GM23338 (cell line): Measurements from ENCODE around the gene PDCD11. TPM values are rescaled to one million over a fixed set of nuclear protein-coding genes. Genes with fewer than 3 reads are reported as not detected.

Experiments
- ATAC-seq: fragments of 200-7000 bp; cut with Tn5 transposase; 3 replicates; pipeline ENCODE4 v1.9.1; 2020
- DNase-seq: peaks from one replicate; pipeline ENCODE4 v3.0.0-alpha.2; 2015; ENCODE audit warnings: low spot score
- H2AFZ ChIP-seq: fragments of 200-600 bp; sonication (generic); 2 replicates; pipeline ENCODE4 v1.8.0; 2016; ENCODE audit warnings: antibody characterized with exemption, mild to moderate bottlenecking, moderate library complexity
- H3F3A ChIP-seq: fragments of 200-600 bp; sonication (generic); replicated peaks from 2 replicates; pipeline ENCODE4 v1.8.0; 2017; ENCODE audit warnings: antibody characterized with exemption, mixed run types, low read depth
- H3K27ac ChIP-seq: fragments of 200-600 bp; sonication (generic); 2 replicates; pipeline ENCODE4 v1.6.1; 2016; ENCODE audit warnings: low read depth
- H3K27me3 ChIP-seq: fragments of 200-600 bp; sonication (generic); 2 replicates; pipeline ENCODE4 v1.8.0; 2016; ENCODE audit warnings: mild to moderate bottlenecking, mixed run types, moderate library complexity; ENCODE audit not compliant: insufficient read depth
- H3K36me3 ChIP-seq: fragments of 200-600 bp; sonication (generic); 2 replicates; pipeline ENCODE4 v1.8.0; 2016; ENCODE audit warnings: mild to moderate bottlenecking; ENCODE audit not compliant: insufficient read depth
- H3K4me1 ChIP-seq: fragments of 200-600 bp; sonication (generic); 2 replicates; pipeline ENCODE4 v1.8.0; 2016; ENCODE audit warnings: mild to moderate bottlenecking, moderate library complexity; ENCODE audit not compliant: insufficient read depth
- H3K4me2 ChIP-seq: fragments of 200-600 bp; sonication (generic); 2 replicates; pipeline ENCODE4 v1.7.1; 2017; ENCODE audit warnings: mixed run types
- H3K4me3 ChIP-seq: fragments of 200-600 bp; sonication (generic); 2 replicates; pipeline ENCODE4 v1.6.1; 2016; ENCODE audit warnings: mixed run types
- H3K79me2 ChIP-seq: fragments of 200-600 bp; sonication (generic); replicated peaks from 2 replicates; pipeline ENCODE4 v1.8.0; 2017; ENCODE audit warnings: mild to moderate bottlenecking; ENCODE audit not compliant: insufficient read depth
- H3K9me2 ChIP-seq: fragments of 200-600 bp; sonication (generic); 2 replicates; pipeline ENCODE4 v1.8.0; 2017; ENCODE audit not compliant: insufficient read depth
- H4K20me1 ChIP-seq: fragments of 200-600 bp; sonication (generic); replicated peaks from 2 replicates; pipeline ENCODE4 v1.8.0; 2017; ENCODE audit warnings: mild to moderate bottlenecking; ENCODE audit not compliant: insufficient read depth
- H3K27ac Mint-ChIP-seq: 2 replicates; pipeline ENCODE4 v1.8.0; 2020; ENCODE audit warnings: inconsistent platforms, mild to moderate bottlenecking, moderate library complexity, mixed read lengths
- H3K27me3 Mint-ChIP-seq: 3 replicates; pipeline ENCODE4 v1.8.0; 2022; ENCODE audit warnings: low read depth, mild to moderate bottlenecking, moderate library complexity, mixed read lengths, inconsistent platforms; ENCODE audit not compliant: insufficient read depth, poor library complexity
- H3K36me3 Mint-ChIP-seq: 3 replicates; pipeline ENCODE4 v1.8.0; 2021; ENCODE audit warnings: low read depth, mild to moderate bottlenecking, inconsistent platforms, moderate library complexity, mixed read lengths
- H3K4me1 Mint-ChIP-seq: 3 replicates; pipeline ENCODE4 v1.8.0; 2020; ENCODE audit warnings: mild to moderate bottlenecking, inconsistent platforms, mixed read lengths
- H3K4me3 Mint-ChIP-seq: 3 replicates; pipeline ENCODE4 v1.8.0; 2021; ENCODE audit warnings: moderate library complexity, mild to moderate bottlenecking, inconsistent platforms, mixed read lengths
- H3K9me3 Mint-ChIP-seq: 3 replicates; pipeline ENCODE4 v1.8.0; 2020; ENCODE audit warnings: moderate library complexity, mild to moderate bottlenecking, inconsistent platforms, mixed read lengths
- CREB1 ChIP-seq: fragments of 250-450 bp; sonication (Bioruptor Pico); IDR thresholded peaks from 2 replicates; pipeline ENCODE4 v1.5.0; 2020; ENCODE audit warnings: low read depth, mild to moderate bottlenecking, moderate library complexity
- EZH2 ChIP-seq: fragments of 200-600 bp; sonication (generic); IDR thresholded peaks from one replicate; pipeline ENCODE4 v1.8.0; 2017; ENCODE audit warnings: antibody characterized with exemption, mild to moderate bottlenecking, low read depth; ENCODE audit not compliant: unreplicated experiment
- EZH2phosphoT487 ChIP-seq: fragments of 200-600 bp; sonication (generic); IDR thresholded peaks from one replicate; pipeline ENCODE4 v1.8.1; 2018; ENCODE audit warnings: antibody characterized with exemption; ENCODE audit not compliant: unreplicated experiment
- JUNB ChIP-seq: IDR thresholded peaks from one replicate; pipeline ENCODE4 v1.6.1; 2016; ENCODE audit warnings: antibody characterized with exemption; ENCODE audit not compliant: unreplicated experiment
- NANOG ChIP-seq: IDR thresholded peaks from 2 replicates; pipeline ENCODE4 v1.6.1; 2016; ENCODE audit warnings: antibody characterized with exemption, borderline replicate concordance
- POLR2AphosphoS5 ChIP-seq: IDR thresholded peaks from 2 replicates; pipeline ENCODE4 v1.6.1; 2016; ENCODE audit warnings: antibody characterized with exemption, low read depth
- STAT1 ChIP-seq: IDR thresholded peaks from one replicate; pipeline ENCODE4 v1.6.1; 2016; ENCODE audit warnings: antibody characterized with exemption; ENCODE audit not compliant: unreplicated experiment
- ZNF114 ChIP-seq: fragments of 250-450 bp; sonication (Bioruptor Pico); IDR thresholded peaks from 2 replicates; pipeline ENCODE4 v1.5.0; 2020; ENCODE audit warnings: mild to moderate bottlenecking, moderate library complexity
- ZNF331 ChIP-seq: fragments of 250-450 bp; sonication (Bioruptor Pico); IDR thresholded peaks from 2 replicates; pipeline ENCODE4 v1.5.0; 2020; ENCODE audit warnings: low read depth, mild to moderate bottlenecking, moderate library complexity
- polyA plus RNA-seq: library from polyadenylated mRNA; unstranded; fragments of >200 nt; fragmentation: Nextera tagmentation; extraction: Ambion mirVana; gene quantifications from 2 replicates; pipeline ENCODE4 v1.2.1, GENCODE V29; 2016
- total RNA-seq: library from RNA; depleted of rRNA; stranded (reverse); fragments of >200 nt; shearing (Covaris generic); gene quantifications from 2 replicates; pipeline ENCODE4 v1.2.3, GENCODE V29; 2014
- TF ChIP-seq, protein P1 (sequence below): IDR thresholded peaks from 2 replicates; pipeline ENCODE4 v1.6.1; 2016; ENCODE audit warnings: antibody characterized with exemption
- TF ChIP-seq, protein P2 (sequence below): IDR thresholded peaks from one replicate; pipeline ENCODE4 v1.6.1; 2018; ENCODE audit warnings: antibody characterized with exemption; ENCODE audit not compliant: unreplicated experiment
- TF ChIP-seq, protein P3 (sequence below), 2 experiments: fragments of 200-600 bp in 1 of 2; sonication (generic) in 1 of 2; conservative IDR thresholded peaks; 2 replicates each; pipeline versions ENCODE4 v1.5.1 to v1.6.1; 2016 to 2017; ENCODE audit warnings: antibody characterized with exemption in 2 of 2, low read depth in 2 of 2, mild to moderate bottlenecking in 2 of 2, moderate library complexity in 1 of 2
- TF ChIP-seq, protein P4 (sequence below): fragments of 250-450 bp; sonication (Bioruptor Pico); IDR thresholded peaks from 2 replicates; pipeline ENCODE4 v1.5.0; 2020; ENCODE audit warnings: mild to moderate bottlenecking, moderate library complexity

Gene PDCD11
- total and polyA plus RNA-seq, 2 experiments from 2014 or later: 82.1 to 87.8 TPM

DNA sequence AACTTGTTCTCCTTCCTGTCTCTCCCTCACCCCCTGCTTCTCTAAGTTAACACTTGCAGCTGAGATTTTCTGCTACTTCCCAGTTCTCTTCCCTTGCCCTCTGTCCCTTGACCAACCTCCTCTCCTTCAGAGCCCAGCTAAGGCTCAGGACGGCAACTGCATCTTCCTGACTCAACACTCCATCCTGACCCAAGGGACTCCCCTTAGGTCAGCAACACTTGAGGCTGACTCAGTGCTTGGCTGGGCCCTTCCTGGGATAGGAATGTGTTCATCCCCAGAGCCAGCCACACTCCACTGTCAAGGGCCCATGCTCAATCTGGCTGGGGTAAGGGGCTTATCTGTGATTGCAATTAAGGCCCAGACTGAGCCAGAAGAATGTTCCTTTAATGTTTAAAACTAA lies 52.3 kb downstream of the PDCD11 start:
- no peak overlapping the region for H3K4me2 ChIP-seq
- H3K27ac ChIP-seq: no peak overlapping the region
- no peak overlapping the region for H3K4me3 ChIP-seq
- Mint-ChIP-seq H3K27ac (no peak overlapping the region), H3K4me3 (no peak overlapping the region), H3K9me3 (no peaks in the 10 kb centered on the region; the same call in 2 of the 3 replicates), H3K27me3 (peaks cover 21% of the 10 kb centered on the region), H3K4me1 (peaks cover 12% of the 10 kb centered on the region), H3K36me3 (peaks cover 49% of the 10 kb centered on the region)
- no peak for DNase-seq
- no peaks in the 10 kb centered on the region; the same call in 1 of the 2 replicates for H4K20me1 ChIP-seq
- H3K79me2 ChIP-seq: no peaks in the 10 kb centered on the region
- H3K36me3 ChIP-seq: peaks cover 27% of the 10 kb centered on the region
- H3K4me1 ChIP-seq: no peaks in the 10 kb centered on the region; the same call in 1 of the 2 replicates
- no peak for ATAC-seq
- TF ChIP-seq ZNF114 (CRISPR knock-in tag) (no peak), EZH2phosphoT487 (no peak), EZH2 (no peak), ZNF331 (no peak), NANOG (no peak), JUNB (no peak), CREB1 (no peak), POLR2AphosphoS5 (no peak), STAT1 (no peak)
- TF ChIP-seq, protein P1, sequence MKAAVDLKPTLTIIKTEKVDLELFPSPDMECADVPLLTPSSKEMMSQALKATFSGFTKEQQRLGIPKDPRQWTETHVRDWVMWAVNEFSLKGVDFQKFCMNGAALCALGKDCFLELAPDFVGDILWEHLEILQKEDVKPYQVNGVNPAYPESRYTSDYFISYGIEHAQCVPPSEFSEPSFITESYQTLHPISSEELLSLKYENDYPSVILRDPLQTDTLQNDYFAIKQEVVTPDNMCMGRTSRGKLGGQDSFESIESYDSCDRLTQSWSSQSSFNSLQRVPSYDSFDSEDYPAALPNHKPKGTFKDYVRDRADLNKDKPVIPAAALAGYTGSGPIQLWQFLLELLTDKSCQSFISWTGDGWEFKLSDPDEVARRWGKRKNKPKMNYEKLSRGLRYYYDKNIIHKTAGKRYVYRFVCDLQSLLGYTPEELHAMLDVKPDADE: no peak
- TF ChIP-seq, protein P2, sequence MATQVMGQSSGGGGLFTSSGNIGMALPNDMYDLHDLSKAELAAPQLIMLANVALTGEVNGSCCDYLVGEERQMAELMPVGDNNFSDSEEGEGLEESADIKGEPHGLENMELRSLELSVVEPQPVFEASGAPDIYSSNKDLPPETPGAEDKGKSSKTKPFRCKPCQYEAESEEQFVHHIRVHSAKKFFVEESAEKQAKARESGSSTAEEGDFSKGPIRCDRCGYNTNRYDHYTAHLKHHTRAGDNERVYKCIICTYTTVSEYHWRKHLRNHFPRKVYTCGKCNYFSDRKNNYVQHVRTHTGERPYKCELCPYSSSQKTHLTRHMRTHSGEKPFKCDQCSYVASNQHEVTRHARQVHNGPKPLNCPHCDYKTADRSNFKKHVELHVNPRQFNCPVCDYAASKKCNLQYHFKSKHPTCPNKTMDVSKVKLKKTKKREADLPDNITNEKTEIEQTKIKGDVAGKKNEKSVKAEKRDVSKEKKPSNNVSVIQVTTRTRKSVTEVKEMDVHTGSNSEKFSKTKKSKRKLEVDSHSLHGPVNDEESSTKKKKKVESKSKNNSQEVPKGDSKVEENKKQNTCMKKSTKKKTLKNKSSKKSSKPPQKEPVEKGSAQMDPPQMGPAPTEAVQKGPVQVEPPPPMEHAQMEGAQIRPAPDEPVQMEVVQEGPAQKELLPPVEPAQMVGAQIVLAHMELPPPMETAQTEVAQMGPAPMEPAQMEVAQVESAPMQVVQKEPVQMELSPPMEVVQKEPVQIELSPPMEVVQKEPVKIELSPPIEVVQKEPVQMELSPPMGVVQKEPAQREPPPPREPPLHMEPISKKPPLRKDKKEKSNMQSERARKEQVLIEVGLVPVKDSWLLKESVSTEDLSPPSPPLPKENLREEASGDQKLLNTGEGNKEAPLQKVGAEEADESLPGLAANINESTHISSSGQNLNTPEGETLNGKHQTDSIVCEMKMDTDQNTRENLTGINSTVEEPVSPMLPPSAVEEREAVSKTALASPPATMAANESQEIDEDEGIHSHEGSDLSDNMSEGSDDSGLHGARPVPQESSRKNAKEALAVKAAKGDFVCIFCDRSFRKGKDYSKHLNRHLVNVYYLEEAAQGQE: no peak
- TF ChIP-seq, protein P3, sequence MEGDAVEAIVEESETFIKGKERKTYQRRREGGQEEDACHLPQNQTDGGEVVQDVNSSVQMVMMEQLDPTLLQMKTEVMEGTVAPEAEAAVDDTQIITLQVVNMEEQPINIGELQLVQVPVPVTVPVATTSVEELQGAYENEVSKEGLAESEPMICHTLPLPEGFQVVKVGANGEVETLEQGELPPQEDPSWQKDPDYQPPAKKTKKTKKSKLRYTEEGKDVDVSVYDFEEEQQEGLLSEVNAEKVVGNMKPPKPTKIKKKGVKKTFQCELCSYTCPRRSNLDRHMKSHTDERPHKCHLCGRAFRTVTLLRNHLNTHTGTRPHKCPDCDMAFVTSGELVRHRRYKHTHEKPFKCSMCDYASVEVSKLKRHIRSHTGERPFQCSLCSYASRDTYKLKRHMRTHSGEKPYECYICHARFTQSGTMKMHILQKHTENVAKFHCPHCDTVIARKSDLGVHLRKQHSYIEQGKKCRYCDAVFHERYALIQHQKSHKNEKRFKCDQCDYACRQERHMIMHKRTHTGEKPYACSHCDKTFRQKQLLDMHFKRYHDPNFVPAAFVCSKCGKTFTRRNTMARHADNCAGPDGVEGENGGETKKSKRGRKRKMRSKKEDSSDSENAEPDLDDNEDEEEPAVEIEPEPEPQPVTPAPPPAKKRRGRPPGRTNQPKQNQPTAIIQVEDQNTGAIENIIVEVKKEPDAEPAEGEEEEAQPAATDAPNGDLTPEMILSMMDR (conservative IDR thresholded peaks at IDR 0.05; ENCODE audit: low read depth in 2 of 2): no peak
- TF ChIP-seq, protein P4, sequence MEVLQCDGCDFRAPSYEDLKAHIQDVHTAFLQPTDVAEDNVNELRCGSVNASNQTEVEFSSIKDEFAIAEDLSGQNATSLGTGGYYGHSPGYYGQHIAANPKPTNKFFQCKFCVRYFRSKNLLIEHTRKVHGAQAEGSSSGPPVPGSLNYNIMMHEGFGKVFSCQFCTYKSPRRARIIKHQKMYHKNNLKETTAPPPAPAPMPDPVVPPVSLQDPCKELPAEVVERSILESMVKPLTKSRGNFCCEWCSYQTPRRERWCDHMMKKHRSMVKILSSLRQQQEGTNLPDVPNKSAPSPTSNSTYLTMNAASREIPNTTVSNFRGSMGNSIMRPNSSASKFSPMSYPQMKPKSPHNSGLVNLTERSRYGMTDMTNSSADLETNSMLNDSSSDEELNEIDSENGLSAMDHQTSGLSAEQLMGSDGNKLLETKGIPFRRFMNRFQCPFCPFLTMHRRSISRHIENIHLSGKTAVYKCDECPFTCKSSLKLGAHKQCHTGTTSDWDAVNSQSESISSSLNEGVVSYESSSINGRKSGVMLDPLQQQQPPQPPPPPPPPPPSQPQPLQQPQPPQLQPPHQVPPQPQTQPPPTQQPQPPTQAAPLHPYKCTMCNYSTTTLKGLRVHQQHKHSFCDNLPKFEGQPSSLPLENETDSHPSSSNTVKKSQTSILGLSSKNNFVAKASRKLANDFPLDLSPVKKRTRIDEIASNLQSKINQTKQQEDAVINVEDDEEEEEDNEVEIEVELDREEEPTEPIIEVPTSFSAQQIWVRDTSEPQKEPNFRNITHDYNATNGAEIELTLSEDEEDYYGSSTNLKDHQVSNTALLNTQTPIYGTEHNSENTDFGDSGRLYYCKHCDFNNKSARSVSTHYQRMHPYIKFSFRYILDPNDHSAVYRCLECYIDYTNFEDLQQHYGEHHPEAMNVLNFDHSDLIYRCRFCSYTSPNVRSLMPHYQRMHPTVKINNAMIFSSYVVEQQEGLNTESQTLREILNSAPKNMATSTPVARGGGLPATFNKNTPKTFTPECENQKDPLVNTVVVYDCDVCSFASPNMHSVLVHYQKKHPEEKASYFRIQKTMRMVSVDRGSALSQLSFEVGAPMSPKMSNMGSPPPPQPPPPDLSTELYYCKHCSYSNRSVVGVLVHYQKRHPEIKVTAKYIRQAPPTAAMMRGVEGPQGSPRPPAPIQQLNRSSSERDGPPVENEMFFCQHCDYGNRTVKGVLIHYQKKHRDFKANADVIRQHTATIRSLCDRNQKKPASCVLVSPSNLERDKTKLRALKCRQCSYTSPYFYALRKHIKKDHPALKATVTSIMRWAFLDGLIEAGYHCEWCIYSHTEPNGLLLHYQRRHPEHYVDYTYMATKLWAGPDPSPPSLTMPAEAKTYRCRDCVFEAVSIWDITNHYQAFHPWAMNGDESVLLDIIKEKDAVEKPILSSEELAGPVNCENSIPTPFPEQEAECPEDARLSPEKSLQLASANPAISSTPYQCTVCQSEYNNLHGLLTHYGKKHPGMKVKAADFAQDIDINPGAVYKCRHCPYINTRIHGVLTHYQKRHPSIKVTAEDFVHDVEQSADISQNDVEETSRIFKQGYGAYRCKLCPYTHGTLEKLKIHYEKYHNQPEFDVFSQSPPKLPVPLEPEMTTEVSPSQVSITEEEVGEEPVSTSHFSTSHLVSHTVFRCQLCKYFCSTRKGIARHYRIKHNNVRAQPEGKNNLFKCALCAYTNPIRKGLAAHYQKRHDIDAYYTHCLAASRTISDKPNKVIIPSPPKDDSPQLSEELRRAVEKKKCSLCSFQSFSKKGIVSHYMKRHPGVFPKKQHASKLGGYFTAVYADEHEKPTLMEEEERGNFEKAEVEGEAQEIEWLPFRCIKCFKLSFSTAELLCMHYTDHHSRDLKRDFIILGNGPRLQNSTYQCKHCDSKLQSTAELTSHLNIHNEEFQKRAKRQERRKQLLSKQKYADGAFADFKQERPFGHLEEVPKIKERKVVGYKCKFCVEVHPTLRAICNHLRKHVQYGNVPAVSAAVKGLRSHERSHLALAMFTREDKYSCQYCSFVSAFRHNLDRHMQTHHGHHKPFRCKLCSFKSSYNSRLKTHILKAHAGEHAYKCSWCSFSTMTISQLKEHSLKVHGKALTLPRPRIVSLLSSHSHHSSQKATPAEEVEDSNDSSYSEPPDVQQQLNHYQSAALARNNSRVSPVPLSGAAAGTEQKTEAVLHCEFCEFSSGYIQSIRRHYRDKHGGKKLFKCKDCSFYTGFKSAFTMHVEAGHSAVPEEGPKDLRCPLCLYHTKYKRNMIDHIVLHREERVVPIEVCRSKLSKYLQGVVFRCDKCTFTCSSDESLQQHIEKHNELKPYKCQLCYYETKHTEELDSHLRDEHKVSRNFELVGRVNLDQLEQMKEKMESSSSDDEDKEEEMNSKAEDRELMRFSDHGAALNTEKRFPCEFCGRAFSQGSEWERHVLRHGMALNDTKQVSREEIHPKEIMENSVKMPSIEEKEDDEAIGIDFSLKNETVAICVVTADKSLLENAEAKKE (CRISPR knock-in tag): no peak
- H3F3A ChIP-seq: no peaks in the 10 kb centered on the region
- no peak overlapping the region for H2AFZ ChIP-seq
- no peaks in the 10 kb centered on the region for H3K9me2 ChIP-seq
- no peaks in the 10 kb centered on the region for H3K27me3 ChIP-seq
